GM19099 (cell line): Measurements from ENCODE around the gene CERKL.

Experiments
- POLR2A ChIP-seq: IDR thresholded peaks from 3 replicates; pipeline ENCODE4 v1.6.1; 2011; ENCODE audit warnings: low read depth; ENCODE audit not compliant: insufficient read length; ENCODE audit errors: extremely low read depth

Gene CERKL

DNA sequence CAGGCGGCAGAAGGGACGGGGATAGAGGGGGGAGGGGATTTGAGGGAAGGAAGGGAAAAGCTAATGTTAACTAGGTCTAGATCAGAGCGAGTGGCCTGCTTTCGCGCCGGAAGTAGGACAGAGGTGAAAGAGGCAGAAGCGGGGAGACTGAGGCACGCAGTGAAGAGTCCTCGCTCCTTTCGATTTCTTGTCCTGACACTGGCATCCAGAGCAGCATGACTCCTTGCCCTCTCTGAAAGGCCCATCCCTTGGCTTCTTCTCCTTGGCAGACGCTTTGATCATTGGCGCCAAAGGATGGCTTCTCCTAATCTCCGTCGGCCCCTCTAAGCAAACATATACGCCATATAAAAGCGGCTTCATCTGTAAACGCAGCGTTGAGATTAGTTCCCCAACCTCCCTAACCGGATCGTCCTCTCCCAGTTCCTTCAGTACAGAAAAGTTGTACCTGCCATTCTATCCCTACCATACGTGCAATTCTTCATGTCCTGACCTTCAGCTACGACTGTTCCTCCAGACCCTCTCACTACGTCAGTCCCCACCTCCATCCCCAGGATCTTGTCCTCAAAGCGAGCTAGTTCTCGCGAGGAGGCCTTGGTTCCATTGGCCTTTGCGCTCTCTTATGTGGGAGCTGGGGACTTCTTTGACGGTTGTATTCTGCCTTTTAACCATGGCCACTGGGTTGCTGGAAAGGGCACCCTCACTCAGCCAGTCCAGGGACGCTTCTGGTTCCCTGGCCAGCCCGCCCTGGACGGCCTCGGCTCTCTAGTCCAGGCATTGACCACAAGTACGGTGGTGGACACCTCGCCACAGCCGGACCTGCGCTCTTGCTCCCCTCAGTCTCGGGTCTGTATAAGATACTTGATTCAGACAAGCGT, 24.3 kb upstream of the CERKL start:
- no peak for TF ChIP-seq POLR2A

DNA sequence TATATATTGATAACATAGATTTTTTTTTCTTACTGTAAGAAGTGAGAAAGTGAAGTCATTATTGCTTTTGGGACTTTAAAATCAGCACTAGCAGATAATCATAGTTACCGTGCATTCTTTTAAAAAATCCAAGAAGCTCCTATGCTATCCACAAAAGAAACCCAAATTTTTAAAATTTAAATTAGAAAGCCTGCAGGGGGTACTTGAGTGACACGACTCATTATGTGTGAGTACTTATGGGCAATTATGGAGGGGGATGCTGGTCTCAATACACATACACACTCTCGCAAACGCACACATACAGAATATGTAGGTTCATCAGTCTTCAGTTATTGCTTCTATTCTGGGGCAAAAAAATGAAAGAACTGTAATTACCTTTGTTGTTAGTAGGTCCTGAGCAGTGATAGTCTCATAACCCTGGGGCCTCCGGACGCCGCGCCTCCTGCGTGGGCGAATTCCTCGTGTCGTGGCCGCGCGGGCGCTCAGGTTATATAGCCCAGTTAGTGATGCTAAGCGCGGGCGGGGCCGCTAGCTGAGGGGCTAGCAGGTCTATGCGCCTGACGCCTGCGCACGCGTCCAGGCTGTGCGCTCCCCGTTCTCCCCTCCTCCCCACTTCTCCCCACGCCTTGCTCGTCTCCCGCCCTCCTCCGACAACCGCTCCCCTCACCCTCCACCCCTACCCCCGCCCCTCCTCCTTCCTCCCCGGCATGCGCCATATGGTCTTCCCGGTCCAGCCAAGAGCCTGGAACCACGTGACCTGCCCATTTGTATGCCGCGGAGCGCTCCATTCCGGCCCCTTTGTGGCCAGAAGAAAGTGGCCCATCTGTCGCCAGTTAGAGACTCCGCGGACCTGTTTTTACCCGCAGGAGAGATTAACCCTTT, 23.4 kb upstream of the CERKL start, which contains the start of gene NEUROD1:
Gene NEUROD1 (minus strand): TSS at position 463 of the 882 bp plus-strand sequence. CDS start 1,657 bp downstream, outside the sequence.
- no peak for TF ChIP-seq POLR2A

DNA sequence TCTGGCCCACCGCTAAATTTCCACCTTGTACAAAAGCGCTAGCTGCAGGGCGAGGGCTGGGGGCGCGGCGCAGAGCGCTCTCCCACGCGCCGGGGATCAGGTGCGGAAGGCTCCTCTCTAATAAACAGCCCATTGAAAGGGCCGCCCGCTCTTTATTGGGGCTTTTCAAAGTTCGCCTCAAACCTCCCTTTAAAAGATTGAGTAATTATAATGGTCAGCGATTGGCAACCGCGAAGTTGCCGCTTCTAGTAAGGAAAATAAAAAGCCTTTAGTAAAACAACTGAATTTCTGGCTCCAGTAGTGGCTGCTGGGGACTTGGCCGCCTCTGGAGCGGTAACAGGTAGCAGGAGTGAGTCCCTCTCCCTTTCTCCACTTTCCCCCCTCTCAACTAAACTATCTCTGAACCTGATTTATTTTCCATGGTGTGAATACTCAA, 22.7 kb upstream of the CERKL start:
- TF ChIP-seq POLR2A, result no peak

DNA sequence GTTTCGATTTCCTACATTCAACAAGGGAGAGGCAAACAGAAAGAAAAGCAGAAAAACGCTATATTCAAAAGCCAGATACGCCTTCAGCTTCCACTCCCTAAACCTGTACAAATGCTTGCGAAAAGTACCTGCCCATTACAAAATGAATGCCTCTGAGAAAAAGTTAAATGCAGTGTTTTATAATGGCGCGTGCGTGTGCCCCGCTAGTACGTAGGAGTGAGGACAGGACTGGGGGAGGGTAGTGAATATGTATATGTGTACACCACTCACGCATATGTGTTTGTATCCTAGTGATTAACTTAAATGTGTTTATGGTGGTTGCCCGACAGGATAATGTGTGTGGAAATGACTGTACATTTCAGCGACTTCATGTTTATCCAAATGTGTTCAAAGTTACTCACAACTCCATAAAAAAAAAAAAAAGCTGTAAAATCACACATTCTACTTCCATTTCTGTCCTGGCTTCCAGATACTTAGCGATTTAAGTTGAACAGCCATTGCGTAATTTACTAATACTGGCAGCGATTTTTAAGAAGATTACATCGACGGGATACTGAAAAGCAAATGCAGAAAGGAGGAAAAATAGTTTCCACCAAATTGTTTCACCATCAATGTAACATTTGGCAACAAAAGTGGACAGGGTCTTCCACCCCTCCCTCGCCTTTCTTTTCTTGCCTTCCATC, 22.1 kb upstream of the CERKL start:
- no peak for TF ChIP-seq POLR2A

DNA sequence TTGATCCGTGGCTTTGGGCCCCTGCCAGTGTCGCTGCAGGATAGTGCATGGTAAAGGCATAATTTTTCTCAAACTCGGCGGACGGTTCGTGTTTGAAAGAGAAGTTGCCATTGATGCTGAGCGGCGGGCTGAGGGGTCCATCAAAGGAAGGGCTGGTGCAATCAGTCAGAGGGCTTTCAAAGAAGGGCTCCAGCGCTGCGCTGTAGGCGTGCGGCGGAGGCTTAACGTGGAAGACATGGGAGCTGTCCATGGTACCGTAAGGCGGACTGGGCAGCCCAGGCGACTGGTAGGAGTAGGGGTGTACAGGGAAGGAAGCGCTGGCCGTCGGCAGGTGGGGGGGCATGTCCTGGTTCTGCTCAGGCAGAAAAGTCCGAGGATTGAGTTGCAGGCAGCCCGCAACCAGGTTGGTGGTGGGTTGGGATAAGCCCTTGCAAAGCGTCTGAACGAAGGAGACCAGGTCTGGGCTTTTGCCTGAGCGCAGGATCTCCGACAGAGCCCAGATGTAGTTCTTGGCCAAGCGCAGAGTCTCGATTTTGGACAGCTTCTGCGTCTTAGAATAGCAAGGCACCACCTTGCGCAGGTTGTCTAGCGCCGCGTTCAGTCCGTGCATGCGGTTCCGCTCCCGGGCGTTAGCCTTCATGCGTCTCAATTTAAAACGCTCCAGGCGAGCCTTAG, 21.1 kb upstream of the CERKL start:
- no peak for TF ChIP-seq POLR2A

DNA sequence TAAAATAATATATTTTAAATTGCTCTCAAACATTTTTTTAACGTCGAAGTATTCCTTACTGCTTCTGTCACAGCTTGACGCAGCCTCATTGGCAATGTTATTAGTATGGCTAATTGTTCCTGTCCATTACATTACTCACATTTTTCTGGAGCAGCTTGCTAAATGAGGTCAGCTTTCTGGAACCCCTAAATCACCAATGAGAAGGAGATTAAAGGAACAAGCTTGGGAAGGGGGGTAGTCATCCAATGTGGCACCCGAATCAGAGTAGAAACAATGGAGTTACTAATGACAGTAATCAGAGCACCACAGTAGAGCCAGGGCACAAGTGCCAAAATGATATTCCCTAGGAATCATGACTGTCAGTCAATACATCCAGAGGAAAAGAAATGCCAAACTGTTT, 18.3 kb upstream of the CERKL start:
- no peak for TF ChIP-seq POLR2A

DNA sequence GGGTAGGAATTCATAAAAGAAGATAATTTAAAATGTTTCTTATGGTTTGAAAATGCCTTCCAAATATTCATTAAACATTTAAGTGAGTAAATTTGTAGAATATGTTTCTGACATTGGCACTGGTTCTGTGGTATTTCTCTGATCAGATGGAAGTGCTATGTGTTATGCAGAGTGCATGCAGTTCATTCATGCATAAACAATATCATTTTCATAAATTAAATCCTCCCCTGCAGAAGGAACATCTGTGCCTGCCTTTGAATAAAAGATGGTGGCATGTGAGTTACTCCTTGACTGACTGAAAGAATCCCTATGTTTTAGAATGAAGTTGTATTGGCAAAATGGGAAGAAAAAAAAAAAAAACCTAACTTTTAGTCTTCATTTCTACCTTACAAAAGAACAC, 17.6 kb upstream of the CERKL start:
- no peak for TF ChIP-seq POLR2A

DNA sequence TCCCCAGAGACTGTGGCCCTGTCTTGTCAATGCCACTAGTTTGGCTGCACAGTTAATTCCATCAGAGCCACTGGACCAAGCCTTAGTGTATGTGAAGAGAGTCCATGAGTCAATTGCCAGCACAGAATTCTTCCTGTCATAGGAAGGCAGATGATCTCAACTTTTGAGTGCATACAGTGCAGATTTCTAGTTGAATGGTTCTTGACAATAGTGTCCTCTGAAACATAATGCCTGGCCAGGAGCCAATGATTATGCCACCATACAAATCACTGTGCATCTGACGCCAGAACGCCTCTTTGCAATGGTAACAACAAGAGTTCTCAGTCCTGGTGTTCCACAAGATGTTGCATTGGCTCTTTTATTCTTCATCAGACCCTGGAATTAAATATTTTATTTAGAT, 16.3 kb upstream of the CERKL start:
- no peak for TF ChIP-seq POLR2A

DNA sequence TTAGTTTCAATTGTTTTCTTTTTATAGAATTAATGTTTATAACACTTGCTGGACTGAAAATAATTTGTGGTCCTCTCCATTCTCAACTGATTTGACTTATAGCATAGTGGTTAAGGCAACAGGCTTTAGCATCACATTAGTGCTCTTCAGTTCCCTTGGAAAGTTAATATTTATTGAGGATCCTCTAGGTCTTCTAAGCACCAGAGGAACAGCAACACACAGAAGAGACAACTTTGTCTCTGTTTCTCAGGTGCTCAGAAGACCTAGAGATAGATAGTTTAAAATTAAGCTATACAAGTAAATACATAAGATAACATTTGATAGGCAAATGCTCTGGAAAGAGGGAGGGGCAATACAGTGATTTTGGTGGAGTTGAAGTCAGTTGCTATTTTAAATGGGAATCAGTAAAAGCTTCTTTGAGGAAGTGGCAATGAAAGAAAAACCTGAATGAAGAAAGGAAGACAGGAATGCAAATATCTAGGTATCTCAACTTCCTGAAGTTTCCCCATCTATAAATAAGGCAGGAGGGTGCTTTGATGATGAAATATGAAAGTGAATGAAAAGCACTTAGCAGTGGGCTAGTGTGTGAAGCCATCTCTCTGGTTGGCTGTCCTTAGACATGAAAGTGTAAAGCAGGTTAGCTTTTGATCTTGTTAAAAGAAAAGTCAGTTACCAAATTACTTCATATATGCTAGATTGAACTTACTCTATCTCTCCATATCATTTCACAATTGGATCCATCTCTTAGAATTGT, 15.5 kb upstream of the CERKL start:
- TF ChIP-seq POLR2A, result no peak

DNA sequence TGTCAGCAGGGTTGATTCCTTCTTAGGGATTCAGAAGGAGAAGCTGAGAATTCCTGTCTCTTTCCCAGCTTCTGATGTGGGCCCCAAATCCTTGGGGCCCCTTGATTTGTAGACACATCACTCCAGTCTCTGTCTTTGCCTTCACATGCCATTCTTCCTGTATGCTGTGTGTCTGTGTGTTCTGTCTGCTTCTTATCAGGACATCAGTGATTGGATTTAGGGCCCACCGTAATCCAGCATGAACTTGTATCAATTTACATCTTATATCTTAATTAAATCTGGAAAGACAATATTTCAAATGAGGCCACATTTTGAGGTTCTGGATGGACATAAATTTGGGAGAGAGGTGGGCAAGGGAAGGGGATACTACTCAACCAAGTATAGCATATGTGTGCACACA, 13.7 kb upstream of the CERKL start:
- TF ChIP-seq POLR2A, result no peak

DNA sequence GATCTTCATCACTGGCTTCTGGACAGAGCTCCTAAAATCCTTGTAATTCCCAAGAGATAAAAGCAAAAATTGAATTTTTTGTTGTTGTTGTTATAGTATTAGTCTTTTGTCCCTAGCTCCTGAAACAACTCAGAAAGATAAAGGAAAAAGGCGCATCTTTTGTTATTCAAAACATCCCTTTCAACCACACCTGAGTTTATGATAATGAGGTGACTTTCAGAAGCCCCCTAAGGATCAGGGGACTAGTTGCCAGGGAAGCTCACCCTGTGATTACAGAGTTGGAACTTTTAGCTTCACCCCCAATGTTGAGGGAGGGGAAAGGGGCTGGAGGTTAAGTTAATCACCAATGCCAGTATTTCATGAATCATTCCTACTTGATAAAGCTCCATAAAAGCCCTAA, 10.3 kb upstream of the CERKL start:
- TF ChIP-seq POLR2A, result no peak

DNA sequence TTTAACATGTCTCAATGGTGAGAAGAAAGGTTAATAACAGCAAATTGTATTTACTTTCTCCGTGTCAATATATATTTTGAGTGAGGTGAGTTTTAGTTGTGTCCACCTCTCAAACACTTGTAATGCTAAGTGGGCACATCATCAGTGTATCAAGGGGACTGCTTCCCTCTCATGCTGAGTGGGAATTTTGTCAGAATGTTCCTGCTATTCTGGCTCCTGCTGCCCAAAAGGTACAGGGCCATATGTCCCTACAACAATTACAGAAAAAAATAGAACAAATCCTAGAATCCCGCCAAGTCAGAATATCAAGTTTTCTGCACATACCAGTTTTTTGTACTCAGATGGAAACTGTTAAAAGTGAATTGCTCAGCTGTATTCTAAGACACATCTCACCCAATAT, 5.4 kb upstream of the CERKL start:
- no peak for TF ChIP-seq POLR2A

DNA sequence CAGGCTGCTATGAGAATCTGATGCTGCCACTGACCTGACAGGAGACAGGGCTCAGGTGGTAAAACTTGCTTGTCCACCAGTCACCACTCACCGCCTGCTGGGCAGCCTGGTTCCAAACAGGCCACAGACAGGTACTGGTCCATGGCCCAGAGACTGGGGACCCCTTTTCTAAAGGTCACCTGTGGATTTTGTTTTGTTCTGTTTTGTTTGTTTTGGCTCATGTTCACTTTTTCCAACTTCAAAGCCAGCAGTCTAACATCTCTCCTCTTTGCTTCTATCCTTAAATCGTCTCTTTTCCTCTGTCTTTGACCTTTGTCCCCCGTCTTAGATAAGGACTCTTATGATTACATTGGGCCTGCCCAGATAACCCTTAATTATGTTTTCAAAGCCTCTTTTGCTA, 3.3 kb upstream of the CERKL start:
- no peak for TF ChIP-seq POLR2A

DNA sequence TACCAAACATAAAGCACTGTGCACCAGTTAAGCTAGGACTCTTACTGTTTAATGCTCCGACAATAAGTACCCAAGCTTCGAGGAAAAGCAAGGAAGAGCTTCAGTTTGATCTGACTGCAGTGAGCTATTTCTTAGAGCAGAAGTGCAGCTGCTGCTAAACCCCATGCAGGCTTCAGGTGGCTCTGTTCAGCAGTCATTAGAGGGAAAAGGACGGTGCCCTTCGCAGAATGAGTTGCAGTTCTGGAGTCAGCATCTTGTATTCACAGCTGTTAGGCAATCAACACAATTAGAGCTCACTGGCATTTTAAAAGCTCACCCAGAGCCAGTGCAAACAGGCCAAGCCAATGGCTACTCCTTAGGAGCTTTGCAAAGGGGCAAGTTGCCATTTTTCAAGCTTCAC, 1.5 kb upstream of the CERKL start:
- TF ChIP-seq POLR2A, result no peak
